HEK293T (cell line): ENCODE measurements around the gene PANK1.

Source experiments
- BHLHE40 ChIP-seq: fragments of 450-650 bp; IDR thresholded peaks from 2 replicates; pipeline ENCODE4 v1.6.1; 2016; ENCODE audit warnings: mild to moderate bottlenecking, moderate library complexity, borderline replicate concordance
- ZNF384 ChIP-seq: fragments of 450-650 bp; IDR thresholded peaks from 2 replicates; pipeline ENCODE4 v1.6.1; 2016

DNA sequence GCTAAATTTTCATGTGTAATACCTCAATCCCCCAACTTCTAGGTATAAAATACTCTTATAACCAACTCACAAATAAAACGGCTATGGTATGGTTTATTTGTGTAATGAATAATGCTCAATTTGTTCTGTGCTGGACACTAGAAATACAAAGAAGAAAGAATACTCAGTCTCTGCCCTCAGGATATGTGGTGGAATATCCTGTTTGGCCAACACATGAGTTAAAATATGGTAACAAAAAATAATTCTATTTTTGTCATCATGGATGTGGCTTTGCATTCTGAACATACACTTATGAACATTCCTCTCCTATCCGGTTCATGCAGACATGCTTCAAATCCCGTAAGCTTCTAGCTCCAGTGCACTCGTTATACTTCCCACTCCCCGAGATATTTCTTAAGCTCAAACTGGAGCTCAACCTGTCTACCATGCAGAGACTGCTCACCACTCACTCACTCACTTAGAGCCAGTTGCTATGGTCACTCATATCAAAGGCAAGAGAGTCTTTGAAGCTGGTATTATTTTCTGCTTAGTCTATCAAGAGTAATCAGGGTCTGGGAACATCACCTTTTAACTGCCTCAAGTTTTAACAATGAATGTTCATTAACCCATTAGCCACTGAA, 55.8 kb downstream of the PANK1 start:
- no peak for TF ChIP-seq BHLHE40
- no peak for TF ChIP-seq ZNF384
